ENCODE measurements around the gene MUC5B. TPM values are rescaled to one million over a fixed set of nuclear protein-coding genes. Genes with fewer than 3 reads are reported as not detected.

The MUC5B gene
- total RNA-seq, 1 experiment from 2014 or later = not detected

DNA sequence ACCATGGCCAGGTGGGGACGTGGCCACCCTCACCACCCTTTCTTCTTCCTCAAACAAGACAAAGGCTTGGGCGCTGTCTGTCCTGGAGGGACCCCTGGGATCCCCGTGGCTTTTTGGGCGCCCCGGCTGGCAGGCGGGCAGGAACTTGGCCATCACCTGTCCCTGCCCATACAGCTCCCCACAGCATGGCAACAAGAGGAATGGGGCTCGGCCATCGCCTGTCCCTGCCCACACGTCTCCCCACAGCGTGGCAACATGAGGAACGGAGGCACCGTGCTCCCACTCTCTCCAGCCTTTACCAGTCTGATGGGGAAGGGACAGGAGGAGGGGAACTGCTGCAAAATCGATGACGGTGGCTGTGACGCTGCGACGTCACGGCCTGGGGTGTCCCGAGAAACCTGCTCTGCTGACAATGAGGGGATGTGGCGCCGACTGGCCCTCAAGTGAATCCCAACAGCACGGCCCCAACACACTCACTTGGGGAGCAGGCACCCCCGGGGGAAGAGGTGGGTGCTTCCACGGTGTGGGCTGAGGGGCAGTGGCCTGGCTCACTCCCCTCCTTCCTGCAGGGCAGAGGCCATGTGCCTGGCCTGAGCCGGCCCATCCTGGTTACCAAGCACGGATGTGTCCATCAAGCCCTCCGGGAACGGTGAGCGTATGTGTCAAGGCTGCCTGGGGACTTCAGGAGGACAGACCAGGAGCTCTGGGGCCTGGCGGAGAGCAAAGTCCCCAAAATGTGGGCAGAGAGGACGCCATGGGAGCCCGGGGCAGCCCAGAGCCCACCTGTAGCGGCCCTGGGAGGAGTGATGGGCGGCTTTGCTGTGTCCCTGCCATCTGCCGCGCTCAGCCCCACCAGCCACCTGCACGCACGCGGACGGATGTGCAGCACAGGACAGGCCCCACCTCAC, 56.2 kb downstream of the MUC5B start:
- ChIA-PET POLR2A (ENCODE audit: low non-redundant PET) (no interaction called here), CTCF (no interaction called here)
- peaks cover 3% of the 10 kb centered on the region for H3K36me3 ChIP-seq (ENCODE audit: insufficient read depth, low read length, poor library complexity, severe bottlenecking)
- intact Hi-C loops (cut with micrococcal nuclease; ENCODE audit: unreplicated experiment) = no loop called here
- no peak for DNase-seq (ENCODE audit: low spot score)
- TF ChIP-seq EZH2 (IDR thresholded peaks at IDR 0.05; ENCODE audit: borderline replicate concordance, low read depth, low read length, poor library complexity, severe bottlenecking) = no peak
- TF ChIP-seq, protein P1, sequence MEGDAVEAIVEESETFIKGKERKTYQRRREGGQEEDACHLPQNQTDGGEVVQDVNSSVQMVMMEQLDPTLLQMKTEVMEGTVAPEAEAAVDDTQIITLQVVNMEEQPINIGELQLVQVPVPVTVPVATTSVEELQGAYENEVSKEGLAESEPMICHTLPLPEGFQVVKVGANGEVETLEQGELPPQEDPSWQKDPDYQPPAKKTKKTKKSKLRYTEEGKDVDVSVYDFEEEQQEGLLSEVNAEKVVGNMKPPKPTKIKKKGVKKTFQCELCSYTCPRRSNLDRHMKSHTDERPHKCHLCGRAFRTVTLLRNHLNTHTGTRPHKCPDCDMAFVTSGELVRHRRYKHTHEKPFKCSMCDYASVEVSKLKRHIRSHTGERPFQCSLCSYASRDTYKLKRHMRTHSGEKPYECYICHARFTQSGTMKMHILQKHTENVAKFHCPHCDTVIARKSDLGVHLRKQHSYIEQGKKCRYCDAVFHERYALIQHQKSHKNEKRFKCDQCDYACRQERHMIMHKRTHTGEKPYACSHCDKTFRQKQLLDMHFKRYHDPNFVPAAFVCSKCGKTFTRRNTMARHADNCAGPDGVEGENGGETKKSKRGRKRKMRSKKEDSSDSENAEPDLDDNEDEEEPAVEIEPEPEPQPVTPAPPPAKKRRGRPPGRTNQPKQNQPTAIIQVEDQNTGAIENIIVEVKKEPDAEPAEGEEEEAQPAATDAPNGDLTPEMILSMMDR (conservative IDR thresholded peaks at IDR 0.05; ENCODE audit: low read depth, low read length) = no peak
- BruUV-seq (replicated peaks) = no TSS peak
- H3K27me3 ChIP-seq (replicated peaks; ENCODE audit: insufficient read depth, low read depth, low read length, poor library complexity) = no peaks in the 10 kb centered on the region
- H3K4me1 ChIP-seq (ENCODE audit: insufficient read depth, low read length, poor library complexity, severe bottlenecking) = no peaks in the 10 kb centered on the region
- no peaks in the 10 kb centered on the region for H3K9me3 ChIP-seq (ENCODE audit: low read depth, low read length, poor library complexity, severe bottlenecking)
- no peak overlapping the region for H3K4me3 ChIP-seq (ENCODE audit: low read depth, low read length, poor library complexity, severe bottlenecking)
- H3K27ac ChIP-seq (ENCODE audit: low read depth, low read length, poor library complexity, severe bottlenecking) = no peak overlapping the region

DNA sequence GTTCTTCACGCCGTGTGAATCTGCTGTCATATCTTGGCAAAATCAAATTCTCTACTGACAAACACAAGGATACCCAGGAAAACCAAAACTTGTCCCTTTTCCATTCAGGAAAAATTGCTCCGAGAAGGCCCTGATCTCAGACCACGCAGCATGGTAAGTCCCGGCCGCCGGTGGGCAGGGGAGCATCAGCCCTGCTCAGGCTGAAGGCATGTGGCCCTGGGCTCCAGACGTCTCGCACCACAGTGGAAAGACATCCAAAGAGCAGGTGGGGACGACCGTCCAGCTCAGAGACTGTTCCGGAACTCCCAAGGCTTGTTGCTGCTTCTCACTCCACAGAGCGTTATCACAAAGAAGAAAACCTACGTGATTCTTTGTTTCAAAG, 56.8 kb downstream of the MUC5B start:
- no peaks in the 10 kb centered on the region for H3K27me3 ChIP-seq (replicated peaks; ENCODE audit: insufficient read depth, low read depth, low read length, poor library complexity)
- TF ChIP-seq, protein P1 (conservative IDR thresholded peaks at IDR 0.05; ENCODE audit: low read depth, low read length) = no peak
- H3K27ac ChIP-seq (ENCODE audit: low read depth, low read length, poor library complexity, severe bottlenecking) = no peak overlapping the region
- no TSS peak for BruUV-seq (replicated peaks)
- intact Hi-C loops (cut with micrococcal nuclease; ENCODE audit: unreplicated experiment) = no loop called here
- no peaks in the 10 kb centered on the region for H3K9me3 ChIP-seq (ENCODE audit: low read depth, low read length, poor library complexity, severe bottlenecking)
- H3K4me1 ChIP-seq (ENCODE audit: insufficient read depth, low read length, poor library complexity, severe bottlenecking) = no peaks in the 10 kb centered on the region
- CTCF ChIA-PET = no interaction called here
- no peak for DNase-seq (ENCODE audit: low spot score)
- peaks cover 3% of the 10 kb centered on the region for H3K36me3 ChIP-seq (ENCODE audit: insufficient read depth, low read length, poor library complexity, severe bottlenecking)
- no peak overlapping the region for H3K4me3 ChIP-seq (ENCODE audit: low read depth, low read length, poor library complexity, severe bottlenecking)
- POLR2A ChIA-PET (ENCODE audit: low non-redundant PET) = no interaction called here

DNA sequence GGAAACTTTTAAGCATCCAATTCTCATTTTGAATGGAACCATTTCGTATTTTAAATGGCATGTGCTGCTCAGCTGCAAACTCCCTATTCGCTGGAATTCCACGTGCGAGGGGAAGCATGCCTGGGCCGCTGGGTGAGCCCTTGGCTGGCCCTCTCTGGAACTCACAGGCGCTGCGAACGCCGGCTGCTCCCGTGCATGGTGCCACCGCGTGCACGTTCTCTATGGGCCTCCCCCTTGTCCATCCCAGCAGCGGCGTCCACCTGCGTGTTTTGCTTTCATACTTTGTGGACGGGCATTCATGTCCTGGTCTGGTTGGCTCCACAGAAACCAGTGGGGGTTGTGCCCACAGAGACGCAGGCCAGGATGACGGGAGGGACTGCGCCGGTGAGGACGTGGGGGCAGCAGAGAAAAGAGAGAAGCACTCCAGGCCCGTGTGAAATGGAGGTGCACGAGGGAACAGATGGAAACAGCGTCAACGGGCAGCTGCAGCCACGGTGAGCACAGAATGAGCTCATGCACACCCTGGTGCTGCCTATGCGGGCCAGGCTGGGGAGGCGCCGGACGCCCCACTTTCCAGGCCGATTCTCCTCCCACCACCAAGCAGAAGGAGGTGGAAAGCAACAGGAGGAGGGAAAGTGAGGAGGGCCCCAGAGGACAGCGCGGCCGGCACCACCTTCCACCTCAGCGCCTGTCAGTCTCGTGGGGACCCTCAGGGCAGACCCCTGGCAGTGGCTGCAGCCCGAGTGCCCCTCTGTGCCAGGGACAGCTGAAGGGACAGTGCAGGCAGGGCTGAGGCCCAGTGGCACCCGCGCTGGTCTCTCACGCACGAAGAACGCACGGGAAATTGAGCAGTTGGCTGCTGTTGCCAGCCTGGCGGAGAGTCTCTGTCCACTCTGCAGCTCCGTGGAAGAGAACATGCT, 57.5 kb downstream of the MUC5B start:
- Histone ChIP-seq H3K27ac (ENCODE audit: low read depth, low read length, poor library complexity, severe bottlenecking) (no peak overlapping the region), H3K4me1 (ENCODE audit: insufficient read depth, low read length, poor library complexity, severe bottlenecking) (no peaks in the 10 kb centered on the region), H3K9me3 (ENCODE audit: low read depth, low read length, poor library complexity, severe bottlenecking) (no peaks in the 10 kb centered on the region), H3K27me3 (replicated peaks; ENCODE audit: insufficient read depth, low read depth, low read length, poor library complexity) (no peaks in the 10 kb centered on the region), H3K4me3 (ENCODE audit: low read depth, low read length, poor library complexity, severe bottlenecking) (no peak overlapping the region), H3K36me3 (ENCODE audit: insufficient read depth, low read length, poor library complexity, severe bottlenecking) (peaks cover 3% of the 10 kb centered on the region)
- TF ChIP-seq EZH2 (IDR thresholded peaks at IDR 0.05; ENCODE audit: borderline replicate concordance, low read depth, low read length, poor library complexity, severe bottlenecking) = no peak
- TF ChIP-seq, protein P1 (conservative IDR thresholded peaks at IDR 0.05; ENCODE audit: low read depth, low read length) = no peak
- ChIA-PET CTCF (no interaction called here), POLR2A (ENCODE audit: low non-redundant PET) (no interaction called here)
- BruUV-seq (replicated peaks) = no TSS peak
- intact Hi-C loops (cut with micrococcal nuclease; ENCODE audit: unreplicated experiment) = no loop called here
- no peak for DNase-seq (ENCODE audit: low spot score)
